ENCODE data around the gene TCERG1L.
"Not testable (repeated sequence)": the region's sequence is repeated elsewhere in the genome, so short reads cannot be mapped to it uniquely, and the experiment has no call there.

TCERG1L gene

GRCh38 chr10:131147301-131147975 lies 164.1 kb downstream of the TCERG1L start:
- in situ Hi-C loops (cut with MboI; ENCODE audit: low sequenced_read_pairs), result no loop called here

GRCh38 chr10:131146790-131147189 lies 164.7 kb downstream of the TCERG1L start:
- in situ Hi-C loops (cut with MboI; ENCODE audit: low sequenced_read_pairs), result no loop called here

- in situ Hi-C loops (cut with MboI; ENCODE audit: low sequenced_read_pairs), result no loop called here
These were observed 165.8 kb downstream of the TCERG1L start for GRCh38 chr10:131145756-131146155.

GRCh38 chr10:131144711-131145375 lies 166.7 kb downstream of the TCERG1L start:
- in situ Hi-C loops (cut with MboI; ENCODE audit: low sequenced_read_pairs), result no loop called here

- in situ Hi-C loops (cut with MboI; ENCODE audit: low sequenced_read_pairs), result no loop called here
These were observed 167.3 kb downstream of the TCERG1L start for GRCh38 chr10:131144196-131144595.

- in situ Hi-C loops (cut with MboI; ENCODE audit: low sequenced_read_pairs), result no loop called here
These were observed 167.9 kb downstream of the TCERG1L start for GRCh38 chr10:131143425-131144165.

- in situ Hi-C loops (cut with MboI; ENCODE audit: low sequenced_read_pairs), result no loop called here
These were observed 168.8 kb downstream of the TCERG1L start for GRCh38 chr10:131142517-131143380.

- in situ Hi-C loops (cut with MboI; ENCODE audit: low sequenced_read_pairs), result no loop called here
These were observed 169.6 kb downstream of the TCERG1L start for GRCh38 chr10:131141645-131142516.

- in situ Hi-C loops (cut with MboI; ENCODE audit: low sequenced_read_pairs), result no loop called here
These were observed 170.3 kb downstream of the TCERG1L start for GRCh38 chr10:131141207-131141606.

- in situ Hi-C loops (cut with MboI; ENCODE audit: low sequenced_read_pairs), result no loop called here
These were observed 170.9 kb downstream of the TCERG1L start for GRCh38 chr10:131140606-131141005.

GRCh38 chr10:131137223-131137622 lies 174.3 kb downstream of the TCERG1L start:
- in situ Hi-C loops (cut with MboI; ENCODE audit: low sequenced_read_pairs), result no loop called here

GRCh38 chr10:131136336-131136735 lies 175.2 kb downstream of the TCERG1L start:
- in situ Hi-C loops (cut with MboI; ENCODE audit: low sequenced_read_pairs), result not testable (repeated sequence)

GRCh38 chr10:131135716-131136115 lies 175.8 kb downstream of the TCERG1L start:
- in situ Hi-C loops (cut with MboI; ENCODE audit: low sequenced_read_pairs), result no loop called here

GRCh38 chr10:131134651-131135050 lies 176.9 kb downstream of the TCERG1L start:
- in situ Hi-C loops (cut with MboI; ENCODE audit: low sequenced_read_pairs), result no loop called here

GRCh38 chr10:131134001-131134576 lies 177.4 kb downstream of the TCERG1L start:
- in situ Hi-C loops (cut with MboI; ENCODE audit: low sequenced_read_pairs), result no loop called here

GRCh38 chr10:131132681-131133080 lies 178.8 kb downstream of the TCERG1L start:
- in situ Hi-C loops (cut with MboI; ENCODE audit: low sequenced_read_pairs), result no loop called here

GRCh38 chr10:131131726-131132591 lies 179.6 kb downstream of the TCERG1L start:
- in situ Hi-C loops (cut with MboI; ENCODE audit: low sequenced_read_pairs), result no loop called here

GRCh38 chr10:131130025-131130424 lies 181.5 kb downstream of the TCERG1L start:
- in situ Hi-C loops (cut with MboI; ENCODE audit: low sequenced_read_pairs), result no loop called here

- in situ Hi-C loops (cut with MboI; ENCODE audit: low sequenced_read_pairs), result no loop called here
These were observed 182.0 kb downstream of the TCERG1L start for GRCh38 chr10:131129544-131129943.

All from hTERT RPE-1 (cell line).